Gastrocnemius medialis (tissue), 4 donors: Measurements from ENCODE around the gene CHRNA10.

ENCODE experiments used
- POLR2A ChIP-seq, 2 donors: fragments of 450-650 bp; IDR thresholded peaks; one replicate each; pipeline ENCODE4 v1.6.1; 2017; ENCODE audit warnings: antibody characterized with exemption in 2 of 2, mild to moderate bottlenecking in 2 of 2, moderate library complexity in 2 of 2
- TF ChIP-seq, protein P1 (sequence below), 5 experiments: fragments of 450-650 bp in 3 of 5; fragments of 200-600 bp in 2 of 5; sonication (generic) in 2 of 5; IDR thresholded peaks in 4 of 5; conservative IDR thresholded peaks in 1 of 5; 1 replicate in 4 of 5; 2 replicates in 1 of 5; pipeline ENCODE4 v1.5.1; 2016 to 2019; ENCODE audit warnings: antibody characterized with exemption in 5 of 5, mild to moderate bottlenecking in 3 of 5, moderate library complexity in 3 of 5

DNA sequence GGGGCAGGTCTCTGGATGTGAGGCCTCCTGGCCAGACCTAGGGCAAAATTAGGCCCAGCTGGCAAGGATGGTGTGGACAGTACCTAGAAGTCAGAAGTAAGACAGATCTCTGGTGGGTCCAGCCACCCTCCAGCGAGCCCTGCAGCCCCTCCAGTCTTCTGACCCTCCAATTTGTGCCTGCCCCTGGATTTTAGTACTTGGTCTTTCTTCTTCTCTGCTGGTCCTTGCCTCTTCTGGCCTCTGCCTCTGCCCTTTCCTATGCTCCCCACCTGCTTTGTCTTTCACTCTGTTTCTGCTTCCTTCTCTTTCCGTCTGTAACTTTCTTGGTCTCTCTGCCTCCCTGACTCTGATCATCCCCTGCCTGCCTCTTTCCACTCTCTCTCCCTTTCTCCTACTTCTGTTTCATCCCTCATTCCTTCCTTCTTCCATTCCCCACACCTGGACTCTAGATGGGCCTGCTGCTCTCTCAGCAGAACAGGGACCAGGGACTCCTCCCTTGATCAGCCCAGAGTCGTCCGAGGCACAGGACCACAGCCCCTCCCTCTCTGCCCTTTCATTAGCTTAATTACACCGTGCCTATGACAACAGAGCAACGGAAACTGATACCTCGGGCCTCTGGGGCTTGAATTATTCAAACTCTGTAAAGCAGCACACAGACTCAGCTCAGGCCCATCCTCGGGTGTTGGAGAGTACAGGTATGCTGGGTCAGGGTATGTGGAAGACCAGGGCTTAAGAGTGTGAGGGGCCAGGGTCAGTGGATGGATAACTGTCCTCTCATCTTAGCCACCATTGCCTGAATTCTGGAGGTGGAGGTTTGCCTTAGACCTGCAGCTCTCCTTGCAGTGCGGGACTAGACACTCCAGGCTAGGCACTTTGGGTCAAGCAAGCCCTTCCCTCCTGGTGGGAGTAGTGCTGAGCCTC, at the start of gene CHRNA10:
- TF ChIP-seq, protein P1, sequence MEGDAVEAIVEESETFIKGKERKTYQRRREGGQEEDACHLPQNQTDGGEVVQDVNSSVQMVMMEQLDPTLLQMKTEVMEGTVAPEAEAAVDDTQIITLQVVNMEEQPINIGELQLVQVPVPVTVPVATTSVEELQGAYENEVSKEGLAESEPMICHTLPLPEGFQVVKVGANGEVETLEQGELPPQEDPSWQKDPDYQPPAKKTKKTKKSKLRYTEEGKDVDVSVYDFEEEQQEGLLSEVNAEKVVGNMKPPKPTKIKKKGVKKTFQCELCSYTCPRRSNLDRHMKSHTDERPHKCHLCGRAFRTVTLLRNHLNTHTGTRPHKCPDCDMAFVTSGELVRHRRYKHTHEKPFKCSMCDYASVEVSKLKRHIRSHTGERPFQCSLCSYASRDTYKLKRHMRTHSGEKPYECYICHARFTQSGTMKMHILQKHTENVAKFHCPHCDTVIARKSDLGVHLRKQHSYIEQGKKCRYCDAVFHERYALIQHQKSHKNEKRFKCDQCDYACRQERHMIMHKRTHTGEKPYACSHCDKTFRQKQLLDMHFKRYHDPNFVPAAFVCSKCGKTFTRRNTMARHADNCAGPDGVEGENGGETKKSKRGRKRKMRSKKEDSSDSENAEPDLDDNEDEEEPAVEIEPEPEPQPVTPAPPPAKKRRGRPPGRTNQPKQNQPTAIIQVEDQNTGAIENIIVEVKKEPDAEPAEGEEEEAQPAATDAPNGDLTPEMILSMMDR (IDR thresholded peaks at IDR 0.05 in 4 of 5, conservative IDR thresholded peaks at IDR 0.05 in 1 of 5): no peak
- TF ChIP-seq POLR2A (IDR thresholded peaks at IDR 0.05): no peak
